Stimulated activated CD8-positive, alpha-beta memory T cell treated with anti-CD3 and anti-CD28 coated beads, Interleukin-4, amount 100 ng/mL, for 48 hours (primary cell): Measurements from ENCODE around the gene OOSP3.
"Not testable (repeated sequence)": the region's sequence is repeated elsewhere in the genome, so short reads cannot be mapped to it uniquely, and the experiment has no call there.

Source experiments
- DNase-seq: peaks from one replicate; pipeline ENCODE4 v3.0.0-alpha.2; 2020

OOSP3 gene

GRCh38 chr11:59878575-59878974 is at the start of gene OOSP3:
TSS of gene OOSP3 (plus strand) at chr11:59878782. CDS start at chr11:59878809, 27 bp downstream.
- no peak for DNase-seq

GRCh38 chr11:59829358-59829757 is 49.2 kb upstream of the OOSP3 start:
- no peak for DNase-seq

- DNase-seq, result no peak
These were observed 45.0 kb upstream of the OOSP3 start for GRCh38 chr11:59833602-59834001.

- DNase-seq, result no peak
These were observed 39.0 kb upstream of the OOSP3 start for GRCh38 chr11:59839615-59840014.

DNA sequence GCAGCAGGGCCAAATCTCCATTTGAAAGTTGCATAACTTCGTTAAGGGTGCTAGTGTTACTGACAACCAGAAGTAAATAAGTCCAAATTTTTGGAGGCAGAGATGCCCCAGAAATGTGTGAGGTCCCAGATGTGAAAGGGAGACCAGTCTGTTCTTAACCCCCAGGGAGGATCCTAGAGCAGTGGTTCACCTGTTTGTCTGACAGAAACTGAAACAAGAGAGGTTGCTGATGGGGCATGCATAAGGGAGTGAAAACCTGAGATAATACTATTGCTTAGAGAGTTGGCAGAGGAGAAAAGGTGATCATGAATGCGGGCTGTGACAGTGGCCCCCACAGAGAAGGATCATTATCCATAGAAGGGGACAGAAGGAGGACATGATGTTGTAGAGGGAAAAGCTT is 37.1 kb upstream of the OOSP3 start:
- no peak for DNase-seq

DNA sequence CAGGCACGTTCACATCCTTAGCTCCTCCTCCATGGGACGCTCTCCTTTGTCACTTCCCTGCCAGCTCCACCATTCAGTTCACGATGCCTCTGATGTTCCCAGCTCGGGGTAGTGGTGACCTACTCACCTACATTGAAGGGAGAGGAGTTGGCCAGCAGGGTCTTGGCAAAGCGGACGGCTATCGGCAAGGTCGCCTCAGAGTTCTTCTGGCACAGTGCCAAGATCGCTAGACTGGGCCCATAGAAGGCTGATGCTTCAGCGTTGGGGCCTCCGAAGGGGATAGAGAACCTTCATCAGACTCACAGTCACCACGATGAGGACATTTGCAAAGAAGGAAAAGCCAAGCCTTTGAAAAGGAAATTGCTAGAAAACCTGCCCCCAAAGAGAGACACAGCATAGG is 36.3 kb upstream of the OOSP3 start:
- no peak for DNase-seq

DNA sequence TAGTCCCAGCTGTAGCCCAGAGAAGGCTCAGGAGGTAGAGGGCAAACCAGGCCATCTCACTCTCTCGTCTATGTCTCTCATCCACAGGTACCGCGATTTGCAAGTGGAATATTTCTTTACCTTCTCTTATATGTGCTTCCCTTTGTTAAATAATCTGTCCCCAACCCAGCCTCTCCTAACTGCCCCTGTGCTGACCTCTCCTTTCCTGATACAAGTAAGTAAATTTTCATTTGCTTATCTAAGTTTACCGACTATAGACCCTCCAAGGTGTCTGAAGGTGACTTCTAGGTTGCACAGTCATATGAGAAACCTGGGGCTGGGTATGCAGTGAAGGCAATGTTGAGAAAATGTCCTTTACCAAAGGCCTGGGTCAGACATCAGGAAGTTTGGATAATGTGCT is 33.2 kb upstream of the OOSP3 start, which contains the start of gene CBLIF:
Gene CBLIF (minus strand): TSS at position 101 of the 400 bp plus-strand sequence. CDS start 46 bp downstream, at position 55.
- DNase-seq, result no peak

- DNase-seq, result no peak
These were observed 32.0 kb upstream of the OOSP3 start for GRCh38 chr11:59846556-59846955.

- DNase-seq, result no peak
These were observed 31.0 kb upstream of the OOSP3 start for GRCh38 chr11:59847626-59848025.

- not testable (repeated sequence) for DNase-seq
These were observed 30.1 kb upstream of the OOSP3 start for GRCh38 chr11:59848439-59848838.

DNA sequence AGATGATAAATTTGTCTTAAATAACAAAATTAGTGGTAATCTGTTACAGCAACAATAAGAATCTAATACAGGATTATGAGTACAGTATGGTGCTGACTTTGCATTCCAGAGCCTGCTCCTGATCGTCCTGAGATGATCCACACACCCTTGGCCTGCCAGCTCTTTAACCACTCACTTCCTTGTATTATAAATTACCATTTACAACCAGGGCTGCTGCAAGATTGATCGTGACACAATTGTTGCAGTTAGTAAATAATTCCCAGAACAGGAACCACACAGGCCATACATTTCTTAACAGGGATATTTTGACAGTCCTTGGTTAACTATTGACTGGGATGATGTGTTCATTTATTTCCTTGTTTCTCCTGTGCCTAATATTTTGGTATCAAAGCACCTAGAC is 29.5 kb upstream of the OOSP3 start:
- no peak for DNase-seq

- DNase-seq, result not testable (repeated sequence)
These were observed 29.0 kb upstream of the OOSP3 start for GRCh38 chr11:59849551-59849950.

GRCh38 chr11:59851416-59851815 is 27.2 kb upstream of the OOSP3 start:
- not testable (repeated sequence) for DNase-seq

- DNase-seq, result no peak
These were observed 23.7 kb upstream of the OOSP3 start for GRCh38 chr11:59854871-59855270.

- DNase-seq, result no peak
These were observed 20.8 kb upstream of the OOSP3 start for GRCh38 chr11:59857439-59858434.

- no peak for DNase-seq
These were observed 18.9 kb upstream of the OOSP3 start for GRCh38 chr11:59859673-59860072.

DNA sequence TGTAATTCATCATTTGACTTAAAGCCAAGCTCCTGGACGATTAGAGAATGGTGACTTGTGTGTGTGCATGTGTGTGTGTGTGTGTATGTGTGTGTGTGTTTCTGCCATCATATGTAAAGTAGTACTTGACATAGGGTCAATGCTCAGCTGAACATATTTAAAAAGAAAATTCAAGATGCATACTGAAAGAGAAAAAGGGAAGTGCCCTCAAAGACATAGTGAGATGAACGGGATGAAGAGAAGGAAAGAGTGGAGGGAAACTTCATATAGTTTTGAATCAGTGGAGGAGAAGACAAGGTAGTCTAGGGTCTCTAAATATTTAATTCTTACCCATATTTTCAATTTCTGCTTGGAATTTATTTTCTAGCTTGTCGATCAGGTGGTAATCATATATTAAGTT is 16.3 kb upstream of the OOSP3 start:
- DNase-seq, result no peak

DNA sequence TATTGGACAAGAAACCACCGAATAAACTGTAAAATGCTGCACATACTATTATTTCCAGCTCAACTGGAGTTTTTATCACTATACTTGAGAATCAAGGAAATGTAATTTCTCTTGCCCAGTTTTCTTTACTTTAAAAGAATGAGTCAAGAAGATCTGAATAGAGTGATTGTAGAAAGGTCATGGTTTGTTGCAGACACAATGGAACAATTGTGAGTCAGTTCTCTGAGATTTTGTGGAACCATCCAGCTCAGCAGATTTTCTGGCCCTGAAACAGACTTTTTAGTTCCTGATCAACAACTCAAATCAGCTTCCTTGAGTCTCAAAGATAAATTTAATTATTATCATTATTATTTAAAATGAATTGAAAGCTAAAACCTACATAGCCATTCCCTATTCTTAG is 13.6 kb upstream of the OOSP3 start:
- no peak for DNase-seq

DNA sequence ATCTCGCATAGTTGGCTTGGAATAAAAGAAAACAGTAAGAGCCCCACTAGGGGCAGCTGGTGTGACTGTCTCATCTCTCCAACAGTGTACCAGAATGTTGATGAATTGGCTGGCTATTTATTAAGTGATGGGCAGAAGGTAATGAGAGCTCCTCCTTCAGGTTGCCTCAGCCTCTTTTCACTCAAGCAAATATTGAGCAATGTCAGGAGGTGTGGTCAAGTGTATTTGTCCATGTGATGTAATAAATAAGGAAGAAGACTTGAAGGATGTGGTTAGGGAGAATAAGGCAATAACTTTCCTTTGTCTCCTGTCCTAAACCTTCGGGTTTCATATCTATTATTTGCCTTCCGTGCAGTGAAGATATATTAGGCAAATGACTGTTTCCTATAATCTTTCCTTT is 12.2 kb upstream of the OOSP3 start, which contains the start of gene TCN1:
Gene TCN1 (minus strand): TSS at position 91 of the 400 bp plus-strand sequence. CDS start 17 bp downstream, at position 74.
- DNase-seq, result no peak

DNA sequence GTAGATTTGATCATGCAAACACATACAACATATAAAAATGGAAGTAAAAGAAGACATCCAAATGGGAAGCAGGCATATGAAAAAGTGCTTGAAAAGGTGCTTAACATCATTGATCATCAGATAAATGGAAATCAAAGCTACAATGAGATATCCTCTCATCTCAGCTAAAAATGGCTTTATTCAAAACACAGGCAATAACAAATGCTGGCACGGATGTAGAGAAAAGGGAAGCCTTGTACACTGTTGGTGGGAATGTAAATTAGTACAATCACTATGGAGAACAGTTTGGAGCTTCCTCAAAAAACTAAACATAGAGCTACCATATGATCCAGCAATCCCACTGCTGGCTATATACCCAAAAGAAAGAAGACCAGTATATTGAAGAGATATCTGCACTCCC is 11.7 kb upstream of the OOSP3 start:
- no peak for DNase-seq

- DNase-seq, result no peak
These were observed 10.6 kb upstream of the OOSP3 start for GRCh38 chr11:59867946-59868345.

DNA sequence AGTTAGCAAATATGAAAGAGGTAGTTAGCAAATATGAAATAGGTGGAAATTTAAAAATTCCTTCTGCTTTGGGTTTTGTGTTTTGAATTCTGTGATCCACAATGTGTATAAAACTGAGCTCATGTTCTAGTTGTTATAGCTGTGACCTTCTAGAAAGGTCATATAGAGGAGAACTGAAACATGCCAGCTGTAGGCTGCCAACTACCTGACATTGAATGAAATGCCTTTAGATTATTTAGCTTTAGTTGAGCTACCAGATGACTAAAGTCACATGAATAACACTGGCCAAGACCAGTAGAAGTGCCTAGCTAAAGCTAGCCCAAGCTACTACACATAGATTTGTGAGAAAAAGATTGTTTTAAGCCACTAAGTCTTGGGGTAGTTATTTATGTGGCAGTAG is 6.5 kb upstream of the OOSP3 start:
- no peak for DNase-seq

GRCh38 chr11:59875856-59876519 is 2.6 kb upstream of the OOSP3 start:
- no peak for DNase-seq

- DNase-seq, result no peak
These were observed 1.3 kb upstream of the OOSP3 start for GRCh38 chr11:59877325-59877724.
